KMS-11 (cell line): ENCODE results near the gene RTL10.

ENCODE experiments used
- H2AFZ ChIP-seq: fragments of 200-600 bp; sonication (generic); 2 replicates; pipeline ENCODE4 v1.6.1; 2016; ENCODE audit warnings: antibody characterized with exemption, mixed run types, low read depth
- H3K27ac ChIP-seq: fragments of 200-600 bp; sonication (generic); 2 replicates; pipeline ENCODE4 v1.6.1; 2016; ENCODE audit warnings: mild to moderate bottlenecking, mixed run types
- H3K27me3 ChIP-seq: fragments of 200-600 bp; sonication (generic); 2 replicates; pipeline ENCODE4 v1.6.1; 2017; ENCODE audit warnings: mild to moderate bottlenecking, low read depth, mixed run types, moderate library complexity; ENCODE audit not compliant: insufficient read depth
- H3K36me3 ChIP-seq: fragments of 200-600 bp; sonication (generic); 2 replicates; pipeline ENCODE4 v1.6.1; 2017; ENCODE audit warnings: mild to moderate bottlenecking, mixed run types; ENCODE audit not compliant: insufficient read depth
- H3K4me1 ChIP-seq: fragments of 200-600 bp; sonication (generic); 2 replicates; pipeline ENCODE4 v1.6.1; 2016; ENCODE audit warnings: mild to moderate bottlenecking, low read depth, mixed run types; ENCODE audit not compliant: poor library complexity, severe bottlenecking
- H3K4me2 ChIP-seq: fragments of 200-600 bp; sonication (generic); 2 replicates; pipeline ENCODE4 v1.7.0; 2016; ENCODE audit warnings: mild to moderate bottlenecking, mixed run types
- H3K4me3 ChIP-seq: fragments of 200-600 bp; sonication (generic); IDR thresholded peaks from 2 replicates; pipeline ENCODE4 v1.6.1; 2017; ENCODE audit warnings: low read depth, low read length, mixed read lengths; ENCODE audit not compliant: insufficient read depth
- H3K79me2 ChIP-seq: fragments of 200-600 bp; sonication (generic); 2 replicates; pipeline ENCODE4 v1.6.1; 2016; ENCODE audit warnings: low read depth, mixed run types; ENCODE audit not compliant: insufficient read depth
- H3K9ac ChIP-seq: fragments of 200-600 bp; sonication (generic); 2 replicates; pipeline ENCODE4 v1.6.1; 2016; ENCODE audit warnings: mild to moderate bottlenecking, mixed run types
- H4K20me1 ChIP-seq: fragments of 200-600 bp; sonication (generic); 2 replicates; pipeline ENCODE4 v1.6.1; 2016; ENCODE audit warnings: mild to moderate bottlenecking, mixed run types; ENCODE audit not compliant: insufficient read depth
- CTCF ChIP-seq: fragments of 200-600 bp; sonication (generic); conservative IDR thresholded peaks from 2 replicates; pipeline ENCODE4 v1.6.1; 2017; ENCODE audit warnings: low read depth, mild to moderate bottlenecking, antibody characterized with exemption, low read length, moderate library complexity, mixed read lengths

RTL10 gene

DNA sequence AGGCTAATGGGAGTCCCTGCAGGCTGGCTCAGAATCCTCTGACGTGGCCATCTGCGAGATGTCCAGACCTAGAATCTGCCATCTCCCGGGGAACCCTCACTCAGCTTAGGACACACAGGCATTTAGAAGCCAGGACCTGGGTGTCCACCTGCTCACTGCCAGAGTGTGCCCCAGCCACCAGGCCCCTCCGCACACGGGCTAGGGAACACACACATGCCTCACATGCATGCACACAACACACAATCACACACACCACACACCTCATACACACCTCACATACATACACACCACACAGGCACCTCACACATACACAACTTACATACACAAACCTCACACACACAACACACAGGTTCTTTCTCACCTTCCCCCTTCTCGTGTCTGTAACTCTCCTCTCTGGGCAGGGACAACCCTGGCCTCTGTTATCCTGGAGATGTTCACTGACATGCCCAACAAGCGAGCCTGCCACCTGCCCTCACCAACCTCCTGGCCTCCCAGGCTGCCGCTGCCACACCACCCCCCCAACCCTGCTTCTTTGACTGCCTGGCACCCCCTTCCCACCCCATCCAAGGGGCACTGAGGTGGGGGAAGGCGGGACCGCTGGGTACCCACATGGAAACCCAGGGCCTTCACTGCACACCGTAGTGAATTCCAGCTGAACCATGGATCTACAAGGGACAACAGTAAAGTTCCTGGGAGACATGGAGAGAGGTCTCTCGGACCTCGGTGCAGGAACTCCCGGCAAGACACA, 38.1 kb downstream of the RTL10 start:
- Histone ChIP-seq H3K4me3 (no peak overlapping the region), H3K27me3 (no peaks in the 10 kb centered on the region), H3K79me2 (no peaks in the 10 kb centered on the region), H2AFZ (no peak overlapping the region), H3K36me3 (no peaks in the 10 kb centered on the region), H3K4me1 (no peaks in the 10 kb centered on the region), H4K20me1 (no peaks in the 10 kb centered on the region), H3K27ac (no peak overlapping the region), H3K4me2 (no peak overlapping the region), H3K9ac (no peak overlapping the region)
- no peak for TF ChIP-seq CTCF

DNA sequence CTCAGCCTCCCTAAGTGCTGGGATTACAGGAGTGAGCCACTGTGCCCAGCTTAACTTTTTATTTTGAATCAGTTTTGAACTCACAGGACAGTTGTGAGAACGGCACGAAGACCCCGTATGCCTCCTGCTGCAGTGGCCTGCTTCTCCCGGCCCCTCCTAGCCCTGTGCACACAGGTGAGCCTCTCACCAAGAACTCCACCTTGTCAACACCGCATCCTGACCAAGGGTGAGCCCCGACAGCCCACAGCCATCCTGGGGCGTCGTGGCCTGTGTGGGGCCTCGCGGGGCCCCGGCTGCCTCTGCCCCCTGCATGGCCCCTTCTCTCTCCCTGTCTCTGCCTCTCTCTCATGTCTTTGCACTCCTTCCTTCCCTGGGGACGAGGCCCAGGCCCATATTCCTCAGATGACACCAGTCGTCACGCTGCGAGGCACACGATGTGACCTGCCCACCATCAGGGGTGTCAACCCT, 38.8 kb downstream of the RTL10 start:
- Histone ChIP-seq H3K27ac (no peak overlapping the region), H3K4me3 (no peak overlapping the region), H3K36me3 (no peaks in the 10 kb centered on the region), H4K20me1 (no peaks in the 10 kb centered on the region), H3K27me3 (no peaks in the 10 kb centered on the region), H3K9ac (no peak overlapping the region), H3K79me2 (no peaks in the 10 kb centered on the region), H3K4me2 (no peak overlapping the region), H2AFZ (no peak overlapping the region), H3K4me1 (no peaks in the 10 kb centered on the region)
- TF ChIP-seq CTCF = no peak

GRCh38 chr22:19815093-19815822, 39.4 kb downstream of the RTL10 start:
- Histone ChIP-seq H3K27ac (no peak overlapping the region), H4K20me1 (no peaks in the 10 kb centered on the region), H3K9ac (no peak overlapping the region), H2AFZ (no peak overlapping the region), H3K36me3 (no peaks in the 10 kb centered on the region), H3K27me3 (no peaks in the 10 kb centered on the region), H3K4me2 (no peak overlapping the region), H3K4me3 (no peak overlapping the region), H3K79me2 (no peaks in the 10 kb centered on the region), H3K4me1 (no peaks in the 10 kb centered on the region)
- TF ChIP-seq CTCF = no peak

- Histone ChIP-seq H3K27ac (no peak overlapping the region), H4K20me1 (no peaks in the 10 kb centered on the region), H3K4me3 (no peak overlapping the region), H3K9ac (no peak overlapping the region), H3K27me3 (no peaks in the 10 kb centered on the region), H3K79me2 (no peaks in the 10 kb centered on the region), H3K36me3 (no peaks in the 10 kb centered on the region), H3K4me1 (no peaks in the 10 kb centered on the region), H2AFZ (no peak overlapping the region), H3K4me2 (no peak overlapping the region)
- no peak for TF ChIP-seq CTCF
These were observed 40.2 kb downstream of the RTL10 start for GRCh38 chr22:19814428-19814827.
